ENCODE measurements around the gene SLC15A4.

The SLC15A4 gene

GRCh38 chr12:128863957-128864356, 40.2 kb upstream of the SLC15A4 start:
- no peaks in the 10 kb centered on the region for H3K9me3 ChIP-seq (ENCODE audit: severe bottlenecking)

GRCh38 chr12:128861226-128862016, 37.7 kb upstream of the SLC15A4 start:
- no peak for DNase-seq
- Histone ChIP-seq H3K27me3 (ENCODE audit: insufficient read depth, low read depth, severe bottlenecking) (no peaks in the 10 kb centered on the region), H3K9me3 (ENCODE audit: severe bottlenecking) (no peaks in the 10 kb centered on the region), H3K36me3 (no peaks in the 10 kb centered on the region), H3K27ac (no peak overlapping the region), H3K4me3 (ENCODE audit: low read depth, low read length) (no peak overlapping the region)
- no peak for TF ChIP-seq CTCF (IDR thresholded peaks at IDR 0.05; ENCODE audit: low read depth, low read length)

More at GRCh38 chr12:128863957-128864356, 40.2 kb upstream of the SLC15A4 start:
- no peak overlapping the region for H3K27ac ChIP-seq
- TF ChIP-seq CTCF (IDR thresholded peaks at IDR 0.05; ENCODE audit: low read depth, low read length), result no peak
- DNase-seq, result no peak
- no peaks in the 10 kb centered on the region for H3K36me3 ChIP-seq
- no peaks in the 10 kb centered on the region for H3K27me3 ChIP-seq (ENCODE audit: insufficient read depth, low read depth, severe bottlenecking)
- no peak overlapping the region for H3K4me3 ChIP-seq (ENCODE audit: low read depth, low read length)

- Histone ChIP-seq H3K27me3 (ENCODE audit: insufficient read depth, low read depth, severe bottlenecking) (no peaks in the 10 kb centered on the region), H3K4me3 (ENCODE audit: low read depth, low read length) (no peak overlapping the region), H3K27ac (no peak overlapping the region), H3K36me3 (no peaks in the 10 kb centered on the region), H3K9me3 (ENCODE audit: severe bottlenecking) (no peaks in the 10 kb centered on the region)
- DNase-seq, result no peak
- TF ChIP-seq CTCF (IDR thresholded peaks at IDR 0.05; ENCODE audit: low read depth, low read length), result no peak
Observed at GRCh38 chr12:128859311-128859710, 35.6 kb upstream of the SLC15A4 start.

GRCh38 chr12:128857133-128857763, 33.5 kb upstream of the SLC15A4 start:
- H3K27ac ChIP-seq, result no peak overlapping the region

GRCh38 chr12:128856791-128857078, 33.0 kb upstream of the SLC15A4 start:
- H3K27ac ChIP-seq, result no peak overlapping the region
- DNase-seq, result no peak
- no peaks in the 10 kb centered on the region for H3K27me3 ChIP-seq (ENCODE audit: insufficient read depth, low read depth, severe bottlenecking)
- no peak for TF ChIP-seq CTCF (IDR thresholded peaks at IDR 0.05; ENCODE audit: low read depth, low read length)
- no peaks in the 10 kb centered on the region for H3K36me3 ChIP-seq
- H3K4me3 ChIP-seq (ENCODE audit: low read depth, low read length), result no peak overlapping the region
- no peaks in the 10 kb centered on the region for H3K9me3 ChIP-seq (ENCODE audit: severe bottlenecking)

More at GRCh38 chr12:128857133-128857763, 33.5 kb upstream of the SLC15A4 start:
- Histone ChIP-seq H3K9me3 (ENCODE audit: severe bottlenecking) (no peaks in the 10 kb centered on the region), H3K4me3 (ENCODE audit: low read depth, low read length) (no peak overlapping the region), H3K27me3 (ENCODE audit: insufficient read depth, low read depth, severe bottlenecking) (no peaks in the 10 kb centered on the region), H3K36me3 (no peaks in the 10 kb centered on the region)
- TF ChIP-seq CTCF (IDR thresholded peaks at IDR 0.05; ENCODE audit: low read depth, low read length), result no peak
- no peak for DNase-seq
